ENCODE data around the gene SFT2D2.

Gene SFT2D2

DNA sequence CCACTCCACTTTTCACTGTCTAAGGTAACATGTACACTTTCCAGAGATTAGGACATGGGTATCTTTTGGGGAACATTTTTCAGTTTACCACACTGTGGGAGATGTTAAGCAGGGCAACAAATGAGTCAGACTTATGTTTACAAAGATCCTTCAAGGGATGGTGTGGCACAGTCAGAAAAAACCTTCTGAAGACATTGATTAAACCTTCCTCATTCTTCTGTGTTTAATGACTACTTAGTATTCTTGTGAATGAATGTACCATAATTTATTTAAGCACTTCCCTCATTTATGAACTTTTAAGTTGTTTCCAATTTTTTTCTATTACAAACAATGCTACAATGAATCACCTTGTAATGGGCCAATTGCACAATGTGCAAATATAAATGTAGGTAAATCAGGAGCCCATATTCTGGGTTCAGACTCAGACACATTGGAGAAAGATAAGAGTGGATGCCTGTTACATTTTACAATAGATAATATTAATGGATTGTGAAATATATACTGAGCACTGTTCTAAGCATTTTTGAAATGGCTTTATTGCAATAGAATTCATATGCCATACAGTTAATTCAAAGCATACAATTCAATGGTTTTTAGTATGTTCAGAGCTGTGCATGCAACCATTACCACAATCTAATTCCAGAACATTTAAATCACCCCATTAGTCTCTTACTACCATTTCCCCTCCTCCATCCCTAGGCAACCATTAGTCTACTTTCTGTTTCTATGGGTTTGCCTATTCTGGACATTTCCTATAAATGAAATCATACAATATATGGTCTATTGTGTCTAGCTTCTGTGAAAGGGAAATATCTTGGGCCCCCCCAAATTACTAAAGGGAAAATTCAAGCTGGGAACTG, 1.9 kb upstream of the SFT2D2 start:
- DNase-seq = no peak

DNA sequence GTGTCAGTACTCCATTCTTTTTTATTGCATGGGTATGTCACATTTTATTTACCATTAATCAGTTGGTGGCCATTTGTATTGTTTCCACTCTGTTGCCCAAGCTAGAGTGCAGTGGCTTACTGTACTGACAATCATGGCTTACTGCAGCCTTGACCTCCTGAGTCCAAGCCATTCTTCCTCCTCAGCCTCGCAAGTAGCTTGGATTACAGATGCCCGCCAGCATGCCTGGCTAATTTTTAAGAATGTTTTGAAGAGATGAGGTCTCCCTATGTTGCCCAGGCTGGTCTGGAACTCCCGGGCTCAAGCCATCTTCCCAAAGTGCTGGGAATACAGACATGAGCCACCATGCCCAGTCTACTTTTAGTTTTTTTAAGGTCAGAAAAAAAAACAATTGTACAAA, 813 bp upstream of the SFT2D2 start:
- DNase-seq = no peak

DNA sequence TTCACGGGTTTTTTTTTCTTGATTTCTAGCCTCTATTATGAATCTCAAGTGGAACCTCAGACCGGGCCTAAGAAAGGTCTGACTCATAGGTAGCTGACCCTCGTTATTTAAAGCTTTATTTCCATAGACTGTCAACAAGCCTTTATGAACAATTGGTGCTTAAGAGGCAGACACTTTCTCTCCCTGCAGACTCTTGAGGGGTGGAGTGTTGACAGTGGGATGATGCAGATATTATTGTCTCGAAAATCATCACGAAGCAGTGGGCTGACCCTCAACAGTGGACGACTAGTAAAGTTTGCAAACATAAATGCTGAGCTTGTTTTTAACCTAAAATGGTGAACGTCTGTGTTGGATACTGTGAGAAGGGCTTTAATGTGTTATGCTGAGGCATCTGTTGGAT, 1.8 kb downstream of the SFT2D2 start:
- DNase-seq = no peak

DNA sequence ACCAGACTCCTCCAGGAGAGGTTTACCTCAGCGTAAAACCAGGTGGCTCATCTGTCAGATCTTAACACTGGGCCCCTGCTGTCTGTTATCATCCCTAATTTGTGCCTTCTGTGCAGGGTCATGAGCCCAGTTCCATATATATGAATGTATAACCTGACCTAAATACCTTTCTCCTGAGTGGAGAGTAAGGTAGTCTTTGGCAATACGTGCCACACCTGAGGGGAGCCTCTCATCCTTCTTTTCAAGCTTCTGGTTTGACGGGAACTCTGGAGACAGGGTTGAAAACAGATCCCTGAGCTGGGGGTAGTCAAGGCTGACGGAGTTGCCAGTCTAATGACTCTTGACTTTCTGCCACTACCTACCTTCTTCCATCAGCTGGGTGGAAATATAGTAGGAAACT, 4.1 kb downstream of the SFT2D2 start:
- DNase-seq = no peak

DNA sequence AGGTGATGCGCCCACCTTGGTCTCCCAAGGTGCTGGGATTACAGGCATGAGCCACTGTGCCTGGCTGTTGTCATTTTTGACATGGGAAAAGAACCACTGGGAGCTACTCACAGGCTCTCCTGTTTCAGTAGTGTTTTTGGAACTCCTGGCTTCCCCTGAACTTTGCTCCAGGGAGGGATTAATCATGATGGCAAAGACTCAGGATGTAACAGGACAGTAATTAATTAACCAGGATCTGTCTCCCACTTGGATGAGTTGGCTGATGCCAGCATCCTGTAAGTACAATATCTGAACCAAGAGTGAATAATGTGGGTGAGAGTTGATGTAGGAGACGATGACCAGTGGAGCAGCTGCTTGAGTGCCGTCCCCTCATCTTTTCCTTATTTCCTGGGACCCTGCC, 4.9 kb downstream of the SFT2D2 start:
- no peak for DNase-seq

- DNase-seq = peak; percentile 65
Measured at GRCh38 chr1:168234846-168235547, 9.2 kb downstream of the SFT2D2 start.

DNA sequence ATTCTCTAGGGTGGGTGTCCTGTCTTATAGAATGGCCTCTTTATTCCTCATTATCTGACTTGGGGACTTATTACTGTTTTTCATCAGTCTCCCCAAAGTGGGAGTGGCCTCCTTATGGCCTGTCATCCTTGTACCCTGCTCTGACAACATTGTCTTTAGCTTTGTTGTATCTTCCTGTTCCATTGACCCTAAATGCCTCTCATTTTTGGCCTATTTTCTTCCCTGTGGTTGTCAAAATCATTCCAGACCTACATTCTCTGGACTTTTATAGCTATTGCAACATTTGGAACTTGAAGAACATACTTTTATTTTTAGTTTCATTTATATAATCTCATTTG, 9.7 kb downstream of the SFT2D2 start:
- no peak for DNase-seq

- no peak for DNase-seq
Measured at GRCh38 chr1:168235937-168236336, 10.1 kb downstream of the SFT2D2 start.

DNA sequence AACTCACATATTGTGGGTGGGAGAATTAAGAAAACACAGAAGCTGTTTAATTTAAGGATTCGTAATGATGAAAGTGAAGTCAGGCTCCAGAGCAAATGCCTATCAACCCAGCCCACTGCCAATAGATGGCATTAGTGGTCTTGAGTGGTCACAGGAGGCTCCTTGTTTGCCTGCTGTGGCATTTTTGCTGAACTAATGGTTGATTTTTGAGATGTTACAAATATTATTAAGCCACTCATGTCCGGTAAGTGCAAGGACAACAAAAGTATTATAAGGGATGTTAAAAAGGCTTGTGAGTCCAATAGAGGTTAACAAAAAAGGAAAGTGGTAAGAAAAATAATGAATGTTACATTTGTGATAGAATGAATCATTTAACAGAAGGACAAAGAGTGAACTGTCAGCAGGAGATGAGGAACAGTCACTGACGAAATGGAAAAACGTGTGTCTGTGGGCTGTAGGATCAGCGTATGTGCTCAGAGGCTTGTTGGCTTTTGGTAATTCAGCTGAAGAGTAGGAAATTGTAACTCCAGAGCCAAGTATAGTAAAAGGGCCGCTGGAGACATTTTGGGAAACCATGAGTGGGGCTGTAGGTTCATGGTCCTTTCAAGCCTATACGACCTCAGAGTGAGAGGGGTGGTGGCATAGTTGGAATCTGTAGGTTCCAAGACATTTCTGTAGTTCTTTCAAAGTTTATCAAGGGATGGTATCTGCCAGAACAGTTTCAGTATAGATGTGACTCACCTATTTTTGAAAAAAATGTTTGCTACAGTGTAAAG, 11.2 kb downstream of the SFT2D2 start:
- DNase-seq = peak; percentile 77

- no peak for DNase-seq
Measured at GRCh38 chr1:168243198-168243597, 17.4 kb downstream of the SFT2D2 start.

DNA sequence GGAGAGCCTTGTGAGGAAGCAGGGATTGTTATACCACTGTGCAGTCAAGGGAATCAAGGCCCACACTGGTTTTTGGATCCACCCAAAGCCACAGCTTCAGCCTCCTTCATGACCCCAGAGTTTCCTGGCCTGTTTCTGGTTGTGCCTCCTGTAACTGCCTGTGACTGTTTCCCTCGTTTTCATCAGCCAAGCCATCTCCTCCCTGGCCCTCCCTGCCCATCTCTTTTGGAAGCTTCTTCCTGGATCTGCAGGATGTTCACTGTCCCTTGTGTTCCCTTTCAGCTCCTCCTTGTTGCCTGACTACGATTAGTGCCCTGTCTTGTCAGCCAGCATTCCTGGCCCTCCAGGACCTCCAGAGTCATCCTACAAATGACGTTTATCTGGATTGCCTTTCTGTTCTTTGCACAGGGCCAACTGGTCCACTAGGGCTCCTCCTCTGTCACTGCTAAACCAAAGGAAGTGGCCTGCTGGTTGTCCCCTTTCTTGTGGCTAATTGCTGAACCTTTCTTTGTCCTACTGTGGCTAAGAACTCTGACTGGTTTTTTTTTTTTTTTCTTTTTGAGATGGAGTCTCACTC, 17.9 kb downstream of the SFT2D2 start:
- DNase-seq = no peak

- DNase-seq = no peak
Measured at GRCh38 chr1:168245042-168245441, 19.2 kb downstream of the SFT2D2 start.

GRCh38 chr1:168246506-168246905, 20.7 kb downstream of the SFT2D2 start:
- no peak for DNase-seq

GRCh38 chr1:168252204-168252733, 26.5 kb downstream of the SFT2D2 start:
- no peak for DNase-seq

- DNase-seq = no peak
Measured at GRCh38 chr1:168256164-168256563, 30.4 kb downstream of the SFT2D2 start.

- no peak for DNase-seq
Measured at GRCh38 chr1:168257397-168257796, 31.6 kb downstream of the SFT2D2 start.

- no peak for DNase-seq
Measured at GRCh38 chr1:168259567-168259966, 33.8 kb downstream of the SFT2D2 start.

DNA sequence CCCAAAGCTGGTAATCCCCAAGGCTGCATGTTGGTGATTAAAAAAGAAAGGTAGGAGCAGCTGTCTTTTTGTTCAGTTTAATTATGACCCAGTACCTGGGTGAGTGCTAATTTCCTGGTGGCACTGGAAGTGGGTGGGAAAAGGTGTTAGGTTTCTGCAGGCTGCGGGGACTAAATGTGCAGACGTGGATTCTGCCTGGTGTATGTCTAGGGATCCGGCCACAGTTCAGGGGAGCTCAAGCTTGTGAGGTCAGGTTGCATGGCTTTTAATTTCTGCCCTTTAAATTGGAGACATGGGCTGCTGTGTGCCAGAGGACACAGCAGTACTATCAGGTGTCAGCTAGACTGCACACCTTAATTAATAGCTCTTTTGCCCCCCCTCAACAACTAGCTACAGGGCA, 34.6 kb downstream of the SFT2D2 start:
- no peak for DNase-seq

DNA sequence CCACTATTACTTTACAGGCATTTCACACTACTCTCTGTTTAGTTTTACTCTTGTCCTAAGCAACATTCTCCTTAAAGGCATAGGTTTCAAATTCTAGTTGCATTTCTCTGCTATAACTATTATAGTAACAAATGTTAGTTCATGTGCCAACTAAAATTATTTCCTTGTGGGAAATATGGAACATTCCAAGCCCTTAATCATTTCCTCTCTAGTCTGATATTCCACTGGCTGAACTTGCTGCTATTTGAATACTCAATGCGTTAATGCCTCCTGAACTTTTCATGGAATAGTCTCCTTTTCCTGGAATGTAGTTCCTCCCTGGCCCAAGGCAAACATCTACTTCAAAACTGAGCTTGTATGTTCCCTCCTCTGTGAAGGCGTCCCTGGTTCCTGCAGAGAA, 35.6 kb downstream of the SFT2D2 start:
- DNase-seq = no peak

GRCh38 chr1:168263130-168263529, 37.3 kb downstream of the SFT2D2 start:
- no peak for DNase-seq

DNA sequence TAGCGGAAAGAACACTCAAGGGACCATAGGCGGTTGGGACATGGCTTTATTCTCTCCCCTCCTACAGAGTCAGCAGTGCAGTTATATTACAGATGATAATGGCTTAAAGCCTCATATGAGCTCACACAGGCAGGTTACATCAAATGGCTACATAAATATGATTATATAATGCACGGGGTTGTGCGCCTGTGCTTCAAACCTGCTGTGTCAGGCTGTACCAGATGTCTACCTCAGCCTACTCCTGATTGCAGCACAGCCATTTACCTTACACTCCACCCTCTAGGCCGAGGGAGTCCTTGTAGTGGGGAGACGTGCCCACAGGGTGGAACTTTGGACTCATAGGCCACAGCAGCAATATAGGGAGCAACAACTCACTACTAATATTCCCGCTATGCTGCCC, 38.5 kb downstream of the SFT2D2 start:
- DNase-seq = no peak

GRCh38 chr1:168265596-168265995, 39.8 kb downstream of the SFT2D2 start:
- no peak for DNase-seq

DNA sequence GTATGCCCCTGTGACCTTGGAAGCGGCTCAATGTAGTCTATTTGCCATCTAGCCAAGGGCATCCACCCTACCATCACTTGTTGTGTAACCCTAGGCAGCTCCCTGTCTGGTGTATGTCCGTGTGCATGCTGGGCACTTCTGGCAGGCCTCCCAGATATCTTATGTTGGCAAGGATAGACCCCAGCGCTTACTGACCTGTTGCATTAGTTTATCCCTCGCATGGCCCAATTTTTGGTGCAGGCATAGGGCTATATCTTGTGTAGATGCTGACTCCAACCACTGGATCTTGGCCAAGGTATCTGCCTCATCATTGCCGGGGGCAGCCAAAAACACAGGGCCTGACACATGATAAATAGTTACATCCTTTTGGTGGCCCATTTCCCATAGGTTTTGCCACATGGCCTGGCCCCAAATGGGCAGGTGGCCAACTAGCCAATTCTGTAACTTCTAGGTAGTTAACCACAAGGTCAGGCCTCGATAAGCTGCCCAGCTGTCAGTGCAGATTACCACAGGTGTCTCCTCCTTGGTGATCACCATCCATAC, 40.9 kb downstream of the SFT2D2 start:
- no peak for DNase-seq

Data from activated CD4-positive, alpha-beta T cell treated with anti-CD3 and anti-CD28 coated beads, Interleukin-2, Interleukin-6, amounts not matched to agents 100 ng/mL and 50 ng/mL, durations not matched to agents 16 hours and 8 hours (primary cell).